HepG2 (cell line): ENCODE data around the gene SYTL1. TPM values are rescaled to one million over a fixed set of nuclear protein-coding genes. Genes with fewer than 3 reads are reported as not detected.

Experiments used
- ATAC-seq: fragments of 200-7000 bp; cut with Tn5 transposase; 3 replicates; pipeline ENCODE4 v1.9.1; 2020; ENCODE audit warnings: mild to moderate bottlenecking, moderate library complexity
- BruUV-seq: library from RNA; stranded (reverse); fragments of 400-500 nt; replicated peaks from 2 replicates; lab custom pipeline; 2021; lab: Mats Ljungman, UMichigan
- CTCF ChIA-PET: fragments of 300-600 bp; formaldehyde crosslinking; extraction: SDS; loops from one replicate; lab custom pipeline; 2021; ENCODE audit warnings: low total read pairs, inconsistent platforms, low intra/inter-chr PET ratio; lab: Yijun Ruan, JAX
- POLR2A ChIA-PET: fragments of 350-600 bp; sonication (Branson Sonifier 250); formaldehyde crosslinking; loops from one replicate; lab custom pipeline; 2020; ENCODE audit warnings: antibody characterized with exemption, inconsistent platforms; lab: Yijun Ruan, JAX
- DNase-seq: peaks from one replicate; pipeline ENCODE4 v3.0.0-alpha.2; 2015; ENCODE audit warnings: low spot score
- FAIRE-seq: peaks from 3 replicates; lab custom pipeline; 2011; peaks lifted over from hg19 to GRCh38; lab: Jason Lieb, UNC
- H2AFZ ChIP-seq: one replicate; pipeline ENCODE4 v1.6.1; 2011; ENCODE audit warnings: low read length, inconsistent platforms
- H3K27ac ChIP-seq: fragments of 300-600 bp; 3 replicates; pipeline ENCODE4 v1.8.0; 2011; ENCODE audit warnings: mixed run types, mild to moderate bottlenecking, mixed read lengths, low read length, inconsistent platforms; ENCODE audit not compliant: insufficient read depth; ENCODE audit errors: extremely low read length
- H3K27me3 ChIP-seq, 2 experiments: fragments of 200-600 bp in 1 of 2; 2 replicates in 1 of 2; 3 replicates in 1 of 2; pipeline versions ENCODE4 v1.6.0 to v1.8.0; 2011; ENCODE audit warnings: low read length in 2 of 2, mild to moderate bottlenecking in 2 of 2, moderate library complexity in 2 of 2, inconsistent platforms in 1 of 2; ENCODE audit not compliant: insufficient read depth in 2 of 2, control insufficient read depth in 1 of 2
- H3K36me3 ChIP-seq, 2 experiments: fragments of 200-600 bp in 1 of 2; replicated peaks in 1 of 2; 2 replicates in 1 of 2; 3 replicates in 1 of 2; pipeline versions ENCODE4 v1.5.1 to v1.8.0; 2011; ENCODE audit warnings: low read length in 2 of 2, inconsistent platforms in 1 of 2; ENCODE audit not compliant: insufficient read depth in 2 of 2, control insufficient read depth in 1 of 2
- H3K4me1 ChIP-seq: 2 replicates; pipeline ENCODE4 v1.5.1; 2012; ENCODE audit warnings: low read length, inconsistent platforms; ENCODE audit not compliant: insufficient read depth
- H3K4me2 ChIP-seq: 2 replicates; pipeline ENCODE4 v1.6.0; 2011; ENCODE audit warnings: low read depth, low read length, inconsistent platforms
- H3K4me3 ChIP-seq, 3 experiments: fragments of 200-600 bp in 1 of 3; sonication (generic), shearing (Covaris generic) in 1 of 3; replicated peaks in 1 of 3; 2 replicates each; pipeline ENCODE4 v1.5.1; 2011 to 2016; ENCODE audit warnings: low read length in 3 of 3, inconsistent platforms in 2 of 3, low read depth in 2 of 3, mild to moderate bottlenecking in 2 of 3, control low read depth in 1 of 3, mixed read lengths in 1 of 3; ENCODE audit not compliant: insufficient read depth in 1 of 3
- H3K79me2 ChIP-seq: one replicate; pipeline ENCODE4 v1.6.1; 2011; ENCODE audit warnings: low read length, inconsistent platforms; ENCODE audit not compliant: insufficient read depth
- H3K9ac ChIP-seq: 2 replicates; pipeline ENCODE4 v1.6.0; 2011; ENCODE audit warnings: mild to moderate bottlenecking, low read depth, low read length, inconsistent platforms; ENCODE audit not compliant: insufficient read depth
- H3K9me3 ChIP-seq: 2 replicates; pipeline ENCODE4 v1.5.1; 2012; ENCODE audit warnings: mild to moderate bottlenecking, low read length
- H4K20me1 ChIP-seq: 2 replicates; pipeline ENCODE4 v1.6.0; 2011; ENCODE audit warnings: inconsistent platforms, mild to moderate bottlenecking, low read length, moderate library complexity; ENCODE audit not compliant: insufficient read depth
- CBX5 ChIP-seq: sonication (generic); formaldehyde crosslinking; IDR thresholded peaks from 2 replicates; pipeline ENCODE4 v1.4.0; 2020; ENCODE audit warnings: missing genetic modification reagents, borderline replicate concordance
- FOXK2 ChIP-seq: fragments of 450-650 bp; IDR thresholded peaks from 2 replicates; pipeline ENCODE4 v1.6.1; 2016
- IKZF4 ChIP-seq: sonication (generic); formaldehyde crosslinking; IDR thresholded peaks from 2 replicates; pipeline ENCODE4 v1.5.1; 2020; ENCODE audit warnings: borderline replicate concordance, mild to moderate bottlenecking, low read depth, missing genetic modification reagents; ENCODE audit errors: not compliant biosample characterization
- ISL2 ChIP-seq: sonication (generic); formaldehyde crosslinking; IDR thresholded peaks from 2 replicates; pipeline ENCODE4 v1.5.0; 2020; ENCODE audit warnings: missing genetic modification reagents
- KLF12 ChIP-seq: sonication (generic); formaldehyde crosslinking; IDR thresholded peaks from 2 replicates; pipeline ENCODE4 v1.4.0; 2020; ENCODE audit warnings: missing genetic modification reagents, borderline replicate concordance
- ONECUT2 ChIP-seq: sonication (generic); formaldehyde crosslinking; IDR thresholded peaks from 2 replicates; pipeline ENCODE4 v1.4.0; 2020; ENCODE audit warnings: missing genetic modification reagents
- RELA ChIP-seq: sonication (generic); formaldehyde crosslinking; IDR thresholded peaks from 2 replicates; pipeline ENCODE4 v1.4.0; 2020; ENCODE audit warnings: missing genetic modification reagents
- SMAD9 ChIP-seq: sonication (generic); formaldehyde crosslinking; IDR thresholded peaks from 2 replicates; pipeline ENCODE4 v1.5.1; 2020; ENCODE audit warnings: mild to moderate bottlenecking, missing genetic modification reagents
- SNRNP70 ChIP-seq: fragments of 200-400 bp; formaldehyde crosslinking; IDR thresholded peaks from 2 replicates; pipeline ENCODE4 v1.6.1; 2017; ENCODE audit warnings: mild to moderate bottlenecking, low read depth, low read length, moderate library complexity
- ZNF709 ChIP-seq: sonication (generic); formaldehyde crosslinking; IDR thresholded peaks from 2 replicates; pipeline ENCODE4 v1.5.0; 2020; ENCODE audit warnings: mild to moderate bottlenecking, missing genetic modification reagents
- ZNF770 ChIP-seq: sonication (generic); formaldehyde crosslinking; IDR thresholded peaks from 2 replicates; pipeline ENCODE4 v1.5.0; 2020; ENCODE audit warnings: mild to moderate bottlenecking, missing genetic modification reagents
- ZUFSP ChIP-seq: sonication (generic); formaldehyde crosslinking; IDR thresholded peaks from 2 replicates; pipeline ENCODE4 v1.9.0; 2021; ENCODE audit warnings: missing genetic modification reagents, mild to moderate bottlenecking, borderline replicate concordance
- WGBS: methylation state at CpG from one replicate; pipeline ENCODE4 v1.1.6; 2017; ENCODE audit warnings: low lambda C conversion rate; 5-methylcytosine and 5-hydroxymethylcytosine counted together
- in situ Hi-C: cut with HindIII; loops from 2 replicates; pipeline ENCODE4 v1.10.0; 2017; ENCODE audit warnings: low pct_unique_long_range_greater_than_20kb; ENCODE audit not compliant: extremely low pct_ligation_motif_present
- intact Hi-C: fragments of 100-400 bp; cut with micrococcal nuclease; formaldehyde crosslinking; loops from one replicate; pipeline ENCODE4 v1.10.0; 2022; ENCODE audit not compliant: unreplicated experiment
- polyA plus RNA-seq, 8 experiments: library from polyadenylated mRNA; depleted of rRNA in 3 of 8; stranded (reverse) in 7 of 8; unstranded in 1 of 8; fragments of >200 nt; fragmentation: Illumina TruSeq in 4 of 8; extraction: Trizol in 4 of 8; gene quantifications; 2 replicates each; pipeline versions ENCODE4 v1.2.1 to v1.2.3, GENCODE V29; 2011 to 2016; ENCODE audit warnings: low read depth in 4 of 8, missing spikeins in 1 of 8, mixed read lengths in 1 of 8; ENCODE audit not compliant: insufficient read depth in 1 of 8
- total RNA-seq, 5 experiments: library from RNA; depleted of rRNA; stranded (reverse); fragments of >200 nt; fragmentation: Illumina TruSeq; extraction: Trizol; gene quantifications; 2 replicates each; pipeline ENCODE4 v1.2.3, GENCODE V29; 2016; ENCODE audit warnings: low read depth in 1 of 5
- TF ChIP-seq, protein P1 (sequence below): sonication (generic); formaldehyde crosslinking; IDR thresholded peaks from 2 replicates; pipeline ENCODE4 v1.5.0; 2020; ENCODE audit warnings: mild to moderate bottlenecking, missing genetic modification reagents, moderate library complexity
- TF ChIP-seq, protein P2 (sequence below): IDR thresholded peaks from 2 replicates; pipeline ENCODE4 v1.6.1; 2016; ENCODE audit warnings: missing genetic modification reagents, missing compliant biosample characterization
- TF ChIP-seq, protein P3 (sequence below): IDR thresholded peaks from 2 replicates; pipeline ENCODE4 v1.6.1; 2018; ENCODE audit warnings: missing genetic modification reagents

The SYTL1 gene
- total and polyA plus RNA-seq, 2 of the 13 experiments (the other 11 are each of a cell fraction or from before 2014, with no cell fraction given), result 11.1 to 17.8 TPM

DNA sequence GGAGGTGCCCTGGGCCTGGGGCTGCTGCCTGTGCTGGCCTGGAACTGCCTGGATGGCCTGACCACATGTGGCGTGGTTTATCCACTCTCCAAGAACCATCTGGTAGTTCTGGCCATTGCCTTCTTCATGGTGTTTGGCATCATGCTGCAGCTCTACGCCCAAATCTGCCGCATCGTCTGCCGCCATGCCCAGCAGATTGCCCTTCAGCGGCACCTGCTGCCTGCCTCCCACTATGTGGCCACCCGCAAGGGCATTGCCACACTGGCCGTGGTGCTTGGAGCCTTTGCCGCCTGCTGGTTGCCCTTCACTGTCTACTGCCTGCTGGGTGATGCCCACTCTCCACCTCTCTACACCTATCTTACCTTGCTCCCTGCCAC is 52.4 kb downstream of the SYTL1 start (continued):
- TF ChIP-seq ZUFSP (CRISPR knock-in tag), result no peak
- TF ChIP-seq IKZF4 (CRISPR knock-in tag), result no peak
- no peak for TF ChIP-seq ONECUT2 (CRISPR knock-in tag)
- TF ChIP-seq, protein P1, sequence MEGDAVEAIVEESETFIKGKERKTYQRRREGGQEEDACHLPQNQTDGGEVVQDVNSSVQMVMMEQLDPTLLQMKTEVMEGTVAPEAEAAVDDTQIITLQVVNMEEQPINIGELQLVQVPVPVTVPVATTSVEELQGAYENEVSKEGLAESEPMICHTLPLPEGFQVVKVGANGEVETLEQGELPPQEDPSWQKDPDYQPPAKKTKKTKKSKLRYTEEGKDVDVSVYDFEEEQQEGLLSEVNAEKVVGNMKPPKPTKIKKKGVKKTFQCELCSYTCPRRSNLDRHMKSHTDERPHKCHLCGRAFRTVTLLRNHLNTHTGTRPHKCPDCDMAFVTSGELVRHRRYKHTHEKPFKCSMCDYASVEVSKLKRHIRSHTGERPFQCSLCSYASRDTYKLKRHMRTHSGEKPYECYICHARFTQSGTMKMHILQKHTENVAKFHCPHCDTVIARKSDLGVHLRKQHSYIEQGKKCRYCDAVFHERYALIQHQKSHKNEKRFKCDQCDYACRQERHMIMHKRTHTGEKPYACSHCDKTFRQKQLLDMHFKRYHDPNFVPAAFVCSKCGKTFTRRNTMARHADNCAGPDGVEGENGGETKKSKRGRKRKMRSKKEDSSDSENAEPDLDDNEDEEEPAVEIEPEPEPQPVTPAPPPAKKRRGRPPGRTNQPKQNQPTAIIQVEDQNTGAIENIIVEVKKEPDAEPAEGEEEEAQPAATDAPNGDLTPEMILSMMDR (CRISPR knock-in tag), result no peak
- TF ChIP-seq, protein P2, sequence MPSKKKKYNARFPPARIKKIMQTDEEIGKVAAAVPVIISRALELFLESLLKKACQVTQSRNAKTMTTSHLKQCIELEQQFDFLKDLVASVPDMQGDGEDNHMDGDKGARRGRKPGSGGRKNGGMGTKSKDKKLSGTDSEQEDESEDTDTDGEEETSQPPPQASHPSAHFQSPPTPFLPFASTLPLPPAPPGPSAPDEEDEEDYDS, result no peak
- TF ChIP-seq SMAD9, result no peak
- TF ChIP-seq SNRNP70, result no peak
- no peak for TF ChIP-seq ISL2
- no peak for TF ChIP-seq FOXK2

DNA sequence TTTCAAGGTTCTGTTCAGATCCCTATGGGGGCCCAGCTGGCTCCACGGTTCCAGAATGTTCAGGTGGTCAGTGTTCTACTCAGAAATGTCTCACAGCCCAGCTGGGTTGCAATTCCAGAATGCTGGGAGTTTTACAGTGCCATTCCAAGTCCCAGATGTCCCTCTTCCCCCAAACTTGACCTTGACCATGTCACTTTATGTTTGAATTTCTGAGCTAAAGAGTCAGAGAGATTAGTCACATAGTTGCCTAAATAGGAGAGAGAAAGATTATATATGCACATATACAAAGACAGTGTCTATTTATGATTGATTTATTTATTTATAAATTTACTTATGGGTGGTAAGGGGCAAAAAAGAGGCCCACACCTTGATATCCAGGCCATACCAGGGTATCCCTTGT is 53.1 kb downstream of the SYTL1 start:
- Histone ChIP-seq H4K20me1 (no peaks in the 10 kb centered on the region), H3K27me3 (peaks cover 0 to 2% of the 10 kb centered on the region in 2 experiments; a peak in 2 of 5 replicates), H3K9ac (no peak overlapping the region), H3K9me3 (no peaks in the 10 kb centered on the region), H3K4me2 (no peak overlapping the region), H3K36me3 (no peaks in the 10 kb centered on the region), H3K4me3 (no peak overlapping the region), H2AFZ (no peak overlapping the region), H3K27ac (no peak overlapping the region), H3K4me1 (peaks cover 28% of the 10 kb centered on the region), H3K79me2 (no peaks in the 10 kb centered on the region)
- in situ Hi-C loops (loop anchor here (5.0 kb wide), 4 partner anchors 38 to 283 kb away; no protein-coding TSS in a partner anchor), intact Hi-C loops (loop anchor here (1.0 to 10.0 kb wide), 2 partner anchors 38 to 270 kb away; no protein-coding TSS in a partner anchor)
- ChIA-PET POLR2A (interaction anchor here (0.6 to 1.8 kb wide), 4 partner anchors 17 to 212 kb away, joined by 3 to 6 read pairs (median 3); partner anchors contain the start of gene WASF2), CTCF (interaction anchor here (1.3 to 2.4 kb wide), 4 partner anchors 38 to 98 kb away, joined by 4 to 17 read pairs (median 8); no protein-coding TSS in a partner anchor)
- DNase-seq (no peak), ATAC-seq (no peak), FAIRE-seq (no peak)
- WGBS, result 92% methylated on average over 1 of the region's 1 CpG
- no TSS peak for BruUV-seq
- TF ChIP-seq, protein P3, sequence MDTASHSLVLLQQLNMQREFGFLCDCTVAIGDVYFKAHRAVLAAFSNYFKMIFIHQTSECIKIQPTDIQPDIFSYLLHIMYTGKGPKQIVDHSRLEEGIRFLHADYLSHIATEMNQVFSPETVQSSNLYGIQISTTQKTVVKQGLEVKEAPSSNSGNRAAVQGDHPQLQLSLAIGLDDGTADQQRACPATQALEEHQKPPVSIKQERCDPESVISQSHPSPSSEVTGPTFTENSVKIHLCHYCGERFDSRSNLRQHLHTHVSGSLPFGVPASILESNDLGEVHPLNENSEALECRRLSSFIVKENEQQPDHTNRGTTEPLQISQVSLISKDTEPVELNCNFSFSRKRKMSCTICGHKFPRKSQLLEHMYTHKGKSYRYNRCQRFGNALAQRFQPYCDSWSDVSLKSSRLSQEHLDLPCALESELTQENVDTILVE (CRISPR knock-in tag), result no peak
- TF ChIP-seq ZNF770, result no peak
- TF ChIP-seq RELA (CRISPR knock-in tag), result no peak
- no peak for TF ChIP-seq ZNF709 (CRISPR knock-in tag)
- no peak for TF ChIP-seq KLF12 (CRISPR knock-in tag)
- TF ChIP-seq CBX5 (CRISPR knock-in tag), result no peak
